PC-9 (cell line): ENCODE data around the gene DLEC1. TPM values are rescaled to one million over a fixed set of nuclear protein-coding genes. Genes with fewer than 3 reads are reported as not detected.

Source experiments
- BruUV-seq: library from RNA; stranded (reverse); fragments of 400-500 nt; replicated peaks from 2 replicates; lab custom pipeline; 2021; lab: Mats Ljungman, UMichigan
- CTCF ChIA-PET: fragments of 300-600 bp; sonication (Branson Sonifier 250); formaldehyde crosslinking; loops from one replicate; lab custom pipeline; 2022; ENCODE audit warnings: antibody characterized with exemption; lab: Charles Lee
- POLR2A ChIA-PET: fragments of 300-600 bp; sonication (Branson Sonifier 250); formaldehyde crosslinking; loops from one replicate; lab custom pipeline; 2022; ENCODE audit warnings: antibody characterized with exemption; ENCODE audit not compliant: unreplicated experiment; lab: Charles Lee
- DNase-seq, 2 experiments: peaks; one replicate each; pipeline versions ENCODE4 v3.0.0 to v3.0.0-alpha.2; 2015 to 2022; ENCODE audit warnings: mixed read lengths in 1 of 2
- H2AFZ ChIP-seq: fragments of 200-600 bp; sonication (generic); 2 replicates; pipeline ENCODE4 v1.8.1; 2017; ENCODE audit warnings: antibody characterized with exemption
- H3F3A ChIP-seq: fragments of 200-600 bp; sonication (generic); 2 replicates; pipeline ENCODE4 v1.8.1; 2017; ENCODE audit warnings: antibody characterized with exemption, mild to moderate bottlenecking, low read depth; ENCODE audit not compliant: insufficient read depth
- H3K27ac ChIP-seq: fragments of 200-600 bp; sonication (generic); 2 replicates; pipeline ENCODE4 v1.6.1; 2016; ENCODE audit warnings: mixed run types
- H3K27me3 ChIP-seq: fragments of 200-600 bp; sonication (generic); 2 replicates; pipeline ENCODE4 v1.6.1; 2016; ENCODE audit warnings: low read depth, mixed run types; ENCODE audit not compliant: insufficient read depth
- H3K36me3 ChIP-seq: fragments of 200-600 bp; sonication (generic); 2 replicates; pipeline ENCODE4 v1.6.1; 2016; ENCODE audit warnings: low read depth, mixed run types
- H3K4me1 ChIP-seq: fragments of 200-600 bp; sonication (generic); replicated peaks from 2 replicates; pipeline ENCODE4 v1.6.1; 2016; ENCODE audit warnings: mixed run types; ENCODE audit not compliant: insufficient read depth
- H3K4me2 ChIP-seq: fragments of 200-600 bp; sonication (generic); 2 replicates; pipeline ENCODE4 v1.6.1; 2017; ENCODE audit warnings: mixed run types
- H3K4me3 ChIP-seq: fragments of 200-600 bp; sonication (generic); 2 replicates; pipeline ENCODE4 v1.6.1; 2016; ENCODE audit warnings: mixed run types
- H3K79me2 ChIP-seq: fragments of 200-600 bp; sonication (generic); 2 replicates; pipeline ENCODE4 v1.6.1; 2017; ENCODE audit warnings: low read depth, mixed run types
- H3K9me2 ChIP-seq: fragments of 200-600 bp; sonication (generic); 2 replicates; pipeline ENCODE4 v1.8.1; 2017; ENCODE audit warnings: mild to moderate bottlenecking; ENCODE audit not compliant: insufficient read depth
- H3K9me3 ChIP-seq: fragments of 200-600 bp; sonication (generic); 2 replicates; pipeline ENCODE4 v1.8.1; 2016; ENCODE audit warnings: low read depth; ENCODE audit not compliant: insufficient read depth
- H4K20me1 ChIP-seq: fragments of 200-600 bp; sonication (generic); 2 replicates; pipeline ENCODE4 v1.8.1; 2017; ENCODE audit not compliant: insufficient read depth
- EZH2 ChIP-seq: fragments of 200-600 bp; sonication (generic); IDR thresholded peaks from 2 replicates; pipeline ENCODE4 v1.8.0; 2017; ENCODE audit warnings: antibody characterized with exemption, low read depth
- intact Hi-C: fragments of 100-400 bp; cut with micrococcal nuclease; formaldehyde crosslinking; loops from one replicate; pipeline ENCODE4 v1.10.0; 2022; ENCODE audit not compliant: unreplicated experiment
- total RNA-seq: library from RNA; stranded (reverse); gene quantifications from 2 replicates; pipeline ENCODE4 v1.2.3, GENCODE V29; 2021
- TF ChIP-seq, protein P1 (sequence below): fragments of 200-600 bp; sonication (generic); conservative IDR thresholded peaks from 2 replicates; pipeline ENCODE4 v1.6.1; 2017; ENCODE audit warnings: mixed run types, antibody characterized with exemption, mild to moderate bottlenecking, moderate library complexity

The DLEC1 gene
- total RNA-seq, 1 experiment from 2014 or later = 0.35 TPM

DNA sequence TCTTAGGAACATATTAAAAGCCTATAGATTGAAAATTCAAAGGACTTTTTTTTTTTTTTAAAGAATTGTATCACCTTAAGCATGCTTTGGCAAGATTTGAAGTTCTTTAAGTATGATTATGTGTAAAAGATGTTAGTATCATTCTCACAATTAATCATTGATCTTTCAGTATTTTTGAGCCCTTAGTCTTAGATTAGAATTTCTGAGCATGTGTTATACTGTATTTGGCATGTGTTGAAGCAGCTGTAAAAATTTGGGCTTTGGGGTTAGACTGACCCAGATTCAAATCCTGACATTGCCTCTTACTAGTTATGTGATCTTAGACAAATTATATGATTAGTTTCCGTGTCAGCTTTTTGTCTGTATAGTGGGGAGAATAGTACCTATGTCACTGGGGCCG is 132.6 kb downstream of the DLEC1 start:
- Histone ChIP-seq H3K79me2 (peaks cover 100% of the 10 kb centered on the region), H3K4me2 (no peak overlapping the region), H4K20me1 (peaks cover 49% of the 10 kb centered on the region), H3F3A (peaks cover 21% of the 10 kb centered on the region; the same call in 1 of the 2 replicates), H3K4me1 (peaks cover 41% of the 10 kb centered on the region), H2AFZ (no peak overlapping the region), H3K36me3 (no peaks in the 10 kb centered on the region), H3K4me3 (no peak overlapping the region), H3K27ac (no peak overlapping the region), H3K9me3 (no peaks in the 10 kb centered on the region), H3K27me3 (no peaks in the 10 kb centered on the region), H3K9me2 (no peaks in the 10 kb centered on the region)
- ChIA-PET CTCF (interaction anchor here (0.6 to 0.7 kb wide), 2 partner anchors 191 to 323 kb away, joined by 3 to 7 read pairs; no protein-coding TSS in a partner anchor), POLR2A (no interaction called here)
- no TSS peak for BruUV-seq
- no peak for DNase-seq
- TF ChIP-seq EZH2 = no peak
- TF ChIP-seq, protein P1, sequence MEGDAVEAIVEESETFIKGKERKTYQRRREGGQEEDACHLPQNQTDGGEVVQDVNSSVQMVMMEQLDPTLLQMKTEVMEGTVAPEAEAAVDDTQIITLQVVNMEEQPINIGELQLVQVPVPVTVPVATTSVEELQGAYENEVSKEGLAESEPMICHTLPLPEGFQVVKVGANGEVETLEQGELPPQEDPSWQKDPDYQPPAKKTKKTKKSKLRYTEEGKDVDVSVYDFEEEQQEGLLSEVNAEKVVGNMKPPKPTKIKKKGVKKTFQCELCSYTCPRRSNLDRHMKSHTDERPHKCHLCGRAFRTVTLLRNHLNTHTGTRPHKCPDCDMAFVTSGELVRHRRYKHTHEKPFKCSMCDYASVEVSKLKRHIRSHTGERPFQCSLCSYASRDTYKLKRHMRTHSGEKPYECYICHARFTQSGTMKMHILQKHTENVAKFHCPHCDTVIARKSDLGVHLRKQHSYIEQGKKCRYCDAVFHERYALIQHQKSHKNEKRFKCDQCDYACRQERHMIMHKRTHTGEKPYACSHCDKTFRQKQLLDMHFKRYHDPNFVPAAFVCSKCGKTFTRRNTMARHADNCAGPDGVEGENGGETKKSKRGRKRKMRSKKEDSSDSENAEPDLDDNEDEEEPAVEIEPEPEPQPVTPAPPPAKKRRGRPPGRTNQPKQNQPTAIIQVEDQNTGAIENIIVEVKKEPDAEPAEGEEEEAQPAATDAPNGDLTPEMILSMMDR = no peak
- intact Hi-C loops = loop anchor here (5.0 kb wide), 1 partner anchor 41 kb away; no protein-coding TSS in a partner anchor

Other genes with a start within 250 kb of the DLEC1 start
- gene CTDSPL, start 177.3 kb upstream of the DLEC1 start, total RNA-seq = 118 and 124 TPM in 2 replicates
- 14.1 and 14.7 TPM in 2 replicates for gene VILL, start 48.4 kb upstream of the DLEC1 start, total RNA-seq
- 13.5 and 19.4 TPM in 2 replicates for gene PLCD1, start 9.6 kb upstream of the DLEC1 start, total RNA-seq
- gene ACAA1, start 97.9 kb downstream of the DLEC1 start, total RNA-seq = 58.9 and 65.8 TPM in 2 replicates
- gene MYD88, start 99.5 kb downstream of the DLEC1 start, total RNA-seq = 25.0 and 27.4 TPM in 2 replicates
- gene OXSR1, start 126.3 kb downstream of the DLEC1 start, total RNA-seq = 50.2 and 54.3 TPM in 2 replicates
- 0.40 and 0.44 TPM in 2 replicates for gene SLC22A13, start 226.6 kb downstream of the DLEC1 start, total RNA-seq
- not detected in 2 replicates for gene SLC22A14, start 243.1 kb downstream of the DLEC1 start, total RNA-seq